ENCODE measurements around the gene TNFRSF9. TPM values are rescaled to one million over a fixed set of nuclear protein-coding genes. Genes with fewer than 3 reads are reported as not detected.

Gene TNFRSF9
- total and polyA plus RNA-seq, 9 of the 15 experiments (the other 6 are each of a cell fraction or from before 2014, with no cell fraction given): 0.04 to 0.29 (median 0.08) TPM; not detected in 1

- TF ChIP-seq, protein P1, sequence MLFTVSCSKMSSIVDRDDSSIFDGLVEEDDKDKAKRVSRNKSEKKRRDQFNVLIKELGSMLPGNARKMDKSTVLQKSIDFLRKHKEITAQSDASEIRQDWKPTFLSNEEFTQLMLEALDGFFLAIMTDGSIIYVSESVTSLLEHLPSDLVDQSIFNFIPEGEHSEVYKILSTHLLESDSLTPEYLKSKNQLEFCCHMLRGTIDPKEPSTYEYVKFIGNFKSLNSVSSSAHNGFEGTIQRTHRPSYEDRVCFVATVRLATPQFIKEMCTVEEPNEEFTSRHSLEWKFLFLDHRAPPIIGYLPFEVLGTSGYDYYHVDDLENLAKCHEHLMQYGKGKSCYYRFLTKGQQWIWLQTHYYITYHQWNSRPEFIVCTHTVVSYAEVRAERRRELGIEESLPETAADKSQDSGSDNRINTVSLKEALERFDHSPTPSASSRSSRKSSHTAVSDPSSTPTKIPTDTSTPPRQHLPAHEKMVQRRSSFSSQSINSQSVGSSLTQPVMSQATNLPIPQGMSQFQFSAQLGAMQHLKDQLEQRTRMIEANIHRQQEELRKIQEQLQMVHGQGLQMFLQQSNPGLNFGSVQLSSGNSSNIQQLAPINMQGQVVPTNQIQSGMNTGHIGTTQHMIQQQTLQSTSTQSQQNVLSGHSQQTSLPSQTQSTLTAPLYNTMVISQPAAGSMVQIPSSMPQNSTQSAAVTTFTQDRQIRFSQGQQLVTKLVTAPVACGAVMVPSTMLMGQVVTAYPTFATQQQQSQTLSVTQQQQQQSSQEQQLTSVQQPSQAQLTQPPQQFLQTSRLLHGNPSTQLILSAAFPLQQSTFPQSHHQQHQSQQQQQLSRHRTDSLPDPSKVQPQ (CRISPR knock-in tag; IDR thresholded peaks at IDR 0.05; ENCODE audit: borderline replicate concordance): no peak
- no peak for TF ChIP-seq STAT5A (IDR thresholded peaks at IDR 0.05; ENCODE audit: borderline replicate concordance, low read length)
Observed at GRCh38 chr1:7893529-7894180, 47.0 kb downstream of the TNFRSF9 start (continued).

GRCh38 chr1:7891804-7892203 lies 48.8 kb downstream of the TNFRSF9 start:
- Histone ChIP-seq H3K9me3 (replicated peaks; ENCODE audit: control insufficient read depth, insufficient read depth, low read depth, low read length) (no peaks in the 10 kb centered on the region), H3K27ac (ENCODE audit: extremely low read depth, low read depth, low read length) (no peak overlapping the region), H3K4me1 (replicated peaks in 1 of 2; ENCODE audit: control insufficient read depth in 2 of 2, insufficient read depth in 2 of 2, low read length in 2 of 2) (no peaks in the 10 kb centered on the region; a peak in 1 of 5 replicates), H4K20me1 (replicated peaks; ENCODE audit: control insufficient read depth, insufficient read depth, low read length) (no peaks in the 10 kb centered on the region), H3K9ac (ENCODE audit: insufficient read depth in 1 of 2, low read depth in 2 of 2, low read length in 2 of 2) (no peak overlapping the region), H3K79me2 (ENCODE audit: control insufficient read depth, insufficient read depth, low read length) (no peaks in the 10 kb centered on the region), H2AFZ (ENCODE audit: low read depth, low read length) (no peak overlapping the region), H3K9me1 (ENCODE audit: control insufficient read depth, insufficient read depth, low read length) (no peaks in the 10 kb centered on the region), H3K36me3 (ENCODE audit: control insufficient read depth, insufficient read depth, low read length) (no peaks in the 10 kb centered on the region), H3K4me2 (ENCODE audit: insufficient read depth, low read length) (no peak overlapping the region), H3K4me3 (no peak overlapping the region), H3K27me3 (ENCODE audit: control insufficient read depth in 2 of 2, insufficient read depth in 2 of 2, low read length in 2 of 2) (peaks cover 21 to 44% of the 10 kb centered on the region in 2 experiments)
- FAIRE-seq: no peak
- intact Hi-C loops (cut with micrococcal nuclease) (no loop called here), in situ Hi-C loops (cut with MboI) (no loop called here)
- ChIA-PET CTCF (ENCODE audit: low intra/inter-chr PET ratio) (no interaction called here), POLR2A (no interaction called here)
- no peak for ATAC-seq
- DNase-seq (ENCODE audit: extremely low read depth in 1 of 4, low spot score in 3 of 4): no peak
- under 1% methylated on average over 9 of the region's 9 CpGs for WGBS (ENCODE audit: insufficient coverage, low coverage, missing lambda C conversion rate)
- no TSS peak for BruUV-seq (replicated peaks)
- TF ChIP-seq ZNF282 (CRISPR knock-in tag; IDR thresholded peaks at IDR 0.05) (no peak), SFPQ (IDR thresholded peaks at IDR 0.05; ENCODE audit: low read depth, low read length) (no peak), TEAD1 (CRISPR knock-in tag; IDR thresholded peaks at IDR 0.05) (no peak), ZNF354B (CRISPR knock-in tag; IDR thresholded peaks at IDR 0.05) (no peak), FUS (optimal IDR thresholded peaks at IDR 0.05; ENCODE audit: low read depth, low read length) (no peak), DMBX1 (CRISPR knock-in tag; IDR thresholded peaks at IDR 0.05; ENCODE audit: borderline replicate concordance) (no peak)

Measured in K562 (cell line).